GDM1 (cell line): Measurements from ENCODE around the gene SLC17A9.

Source experiments
- DNase-seq: peaks from one replicate; lab custom pipeline; 2025; lab: John Stamatoyannopoulos, UW

Gene SLC17A9, protein sequence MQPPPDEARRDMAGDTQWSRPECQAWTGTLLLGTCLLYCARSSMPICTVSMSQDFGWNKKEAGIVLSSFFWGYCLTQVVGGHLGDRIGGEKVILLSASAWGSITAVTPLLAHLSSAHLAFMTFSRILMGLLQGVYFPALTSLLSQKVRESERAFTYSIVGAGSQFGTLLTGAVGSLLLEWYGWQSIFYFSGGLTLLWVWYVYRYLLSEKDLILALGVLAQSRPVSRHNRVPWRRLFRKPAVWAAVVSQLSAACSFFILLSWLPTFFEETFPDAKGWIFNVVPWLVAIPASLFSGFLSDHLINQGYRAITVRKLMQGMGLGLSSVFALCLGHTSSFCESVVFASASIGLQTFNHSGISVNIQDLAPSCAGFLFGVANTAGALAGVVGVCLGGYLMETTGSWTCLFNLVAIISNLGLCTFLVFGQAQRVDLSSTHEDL

DNA sequence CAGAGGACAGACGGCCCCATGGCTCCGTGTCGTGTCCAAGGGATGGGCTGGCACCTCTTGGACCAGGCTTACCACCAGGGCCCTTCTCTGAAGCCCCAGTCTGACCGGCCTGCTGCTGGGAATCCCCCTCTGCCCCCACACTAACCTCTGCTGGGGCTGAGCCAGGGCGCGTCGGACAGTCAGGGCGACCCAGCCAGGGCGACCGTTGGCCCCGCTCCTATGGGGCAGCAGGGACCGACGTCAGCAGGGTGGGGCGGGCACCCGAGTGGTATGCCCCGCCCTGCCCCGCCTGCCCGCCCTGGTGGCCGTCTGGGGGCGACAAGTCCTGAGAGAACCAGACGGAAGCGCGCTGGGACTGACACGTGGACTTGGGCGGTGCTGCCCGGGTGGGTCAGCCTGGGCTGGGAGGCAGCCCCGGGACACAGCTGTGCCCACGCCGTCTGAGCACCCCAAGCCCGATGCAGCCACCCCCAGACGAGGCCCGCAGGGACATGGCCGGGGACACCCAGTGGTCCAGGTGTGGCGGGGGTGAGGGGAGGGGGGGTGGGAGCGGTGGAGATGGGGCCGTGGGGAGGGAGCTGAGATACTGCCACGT is at the start of gene SLC17A9:
TSS of gene SLC17A9 (plus strand) at position 337 of the 595 bp plus-strand sequence. CDS start at position 459, 122 bp downstream.
- peak; percentile 73 for DNase-seq

DNA sequence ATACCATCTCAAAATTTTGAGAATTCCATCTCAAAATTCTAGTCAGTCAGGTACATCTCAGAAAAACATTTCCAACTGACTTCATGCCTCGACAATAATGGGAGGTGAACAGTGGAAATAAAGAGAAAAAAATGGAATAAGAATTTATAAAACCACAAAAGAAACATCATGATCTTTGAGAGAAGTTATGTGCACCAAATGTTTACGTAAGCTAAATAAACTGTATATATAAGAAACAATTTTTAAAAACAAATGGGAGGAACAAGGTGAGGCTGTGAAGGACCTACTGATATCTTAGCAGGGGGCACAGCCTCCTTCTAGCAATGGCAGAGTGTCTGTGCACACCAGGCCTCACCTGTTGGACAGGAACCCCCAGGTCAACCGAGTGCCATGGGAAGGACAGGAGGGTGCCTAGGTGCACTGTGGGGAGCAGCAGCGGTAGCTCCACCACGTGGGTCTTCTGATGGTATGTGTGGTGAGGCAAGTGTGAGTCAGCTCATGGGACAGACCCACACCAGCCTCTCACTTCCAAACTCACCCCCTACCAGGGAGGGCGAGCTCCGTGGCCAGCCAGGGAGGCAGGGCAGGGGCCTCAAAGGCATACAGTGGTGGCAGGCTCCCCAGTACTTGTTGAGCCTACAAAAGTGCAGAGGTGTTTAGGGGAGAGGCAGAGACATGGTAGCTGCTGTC is 49.4 kb upstream of the SLC17A9 start:
- DNase-seq, result no peak

DNA sequence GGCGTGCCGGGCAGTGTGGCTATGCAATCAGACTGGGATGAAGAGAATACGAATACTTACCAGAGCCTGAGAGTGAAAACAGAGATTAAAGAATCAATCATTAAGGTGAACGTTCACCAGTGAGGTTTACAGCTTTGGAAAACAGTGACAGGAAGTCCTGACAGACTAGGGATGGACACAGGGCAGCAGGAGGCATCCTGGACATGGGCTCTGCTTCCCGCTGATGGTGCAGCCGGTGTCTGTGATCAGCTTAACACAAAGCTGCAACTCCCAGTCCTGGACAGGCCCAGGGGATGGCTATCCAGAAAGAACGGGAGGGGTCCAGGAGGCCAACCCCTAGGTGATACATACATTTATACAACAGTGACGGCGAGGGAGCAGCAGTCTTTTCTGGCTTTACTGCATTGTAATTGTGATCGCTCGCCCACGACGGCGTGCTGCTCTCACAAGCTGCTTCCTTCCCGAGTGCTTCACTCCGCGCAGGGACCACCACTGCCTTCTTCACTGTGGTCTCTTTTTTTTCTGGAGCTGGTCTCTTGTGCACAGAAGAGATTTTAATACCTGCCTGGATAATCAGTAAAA is 46.9 kb upstream of the SLC17A9 start:
- DNase-seq, result no peak

DNA sequence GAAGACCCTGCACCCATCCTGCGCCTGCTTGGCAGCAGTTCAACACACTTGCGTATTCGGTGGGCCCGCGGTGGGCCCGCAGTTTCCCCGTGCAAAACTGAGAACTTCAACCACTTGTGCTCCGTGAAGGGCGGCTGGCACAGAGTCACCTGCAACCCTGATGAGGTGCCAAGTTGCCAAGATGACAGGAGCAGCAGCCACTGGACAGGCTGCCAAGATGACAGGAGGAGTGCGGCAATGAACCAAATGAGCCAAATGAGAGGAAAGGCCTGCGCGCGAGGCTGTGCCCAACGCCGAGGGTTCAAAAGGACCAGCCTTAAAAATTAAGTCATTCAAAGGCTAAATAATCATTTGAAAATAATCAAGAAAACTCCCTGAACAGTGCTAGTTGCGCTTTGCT is 46.3 kb upstream of the SLC17A9 start:
- DNase-seq, result no peak

DNA sequence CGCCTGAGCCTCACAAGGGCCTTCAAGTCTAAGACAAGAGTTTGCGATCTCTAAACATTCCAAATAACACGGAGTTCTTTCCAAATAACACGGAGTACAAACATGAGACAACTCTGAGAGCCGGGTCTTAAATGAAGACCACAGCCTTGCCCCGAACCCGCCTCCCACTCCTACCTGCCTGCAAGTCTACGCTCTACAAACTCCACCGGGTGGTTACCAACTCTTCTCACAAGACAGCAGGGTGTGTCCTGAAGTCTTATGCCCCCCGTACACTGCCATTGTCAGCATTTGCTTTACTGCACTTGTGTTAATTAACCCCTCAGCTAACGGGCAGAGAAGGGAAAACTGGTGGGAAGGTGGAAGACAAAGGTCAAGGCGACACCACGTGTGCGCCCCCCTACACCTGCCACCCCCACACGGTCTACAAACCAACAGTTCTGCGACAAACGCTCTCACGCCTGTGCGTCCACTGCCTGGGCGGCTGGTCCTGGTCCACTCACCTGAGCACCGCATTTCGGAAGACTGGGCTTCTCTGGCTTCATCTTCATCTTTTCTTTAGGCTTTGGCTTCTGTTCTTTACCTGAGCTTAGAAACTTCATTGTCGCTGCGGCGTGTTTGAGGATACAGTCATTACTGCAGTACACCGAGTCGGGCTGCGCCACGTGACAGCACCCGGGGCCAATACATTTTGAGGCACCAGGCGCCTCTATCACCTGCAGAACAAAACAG is 45.7 kb upstream of the SLC17A9 start:
- no peak for DNase-seq

DNA sequence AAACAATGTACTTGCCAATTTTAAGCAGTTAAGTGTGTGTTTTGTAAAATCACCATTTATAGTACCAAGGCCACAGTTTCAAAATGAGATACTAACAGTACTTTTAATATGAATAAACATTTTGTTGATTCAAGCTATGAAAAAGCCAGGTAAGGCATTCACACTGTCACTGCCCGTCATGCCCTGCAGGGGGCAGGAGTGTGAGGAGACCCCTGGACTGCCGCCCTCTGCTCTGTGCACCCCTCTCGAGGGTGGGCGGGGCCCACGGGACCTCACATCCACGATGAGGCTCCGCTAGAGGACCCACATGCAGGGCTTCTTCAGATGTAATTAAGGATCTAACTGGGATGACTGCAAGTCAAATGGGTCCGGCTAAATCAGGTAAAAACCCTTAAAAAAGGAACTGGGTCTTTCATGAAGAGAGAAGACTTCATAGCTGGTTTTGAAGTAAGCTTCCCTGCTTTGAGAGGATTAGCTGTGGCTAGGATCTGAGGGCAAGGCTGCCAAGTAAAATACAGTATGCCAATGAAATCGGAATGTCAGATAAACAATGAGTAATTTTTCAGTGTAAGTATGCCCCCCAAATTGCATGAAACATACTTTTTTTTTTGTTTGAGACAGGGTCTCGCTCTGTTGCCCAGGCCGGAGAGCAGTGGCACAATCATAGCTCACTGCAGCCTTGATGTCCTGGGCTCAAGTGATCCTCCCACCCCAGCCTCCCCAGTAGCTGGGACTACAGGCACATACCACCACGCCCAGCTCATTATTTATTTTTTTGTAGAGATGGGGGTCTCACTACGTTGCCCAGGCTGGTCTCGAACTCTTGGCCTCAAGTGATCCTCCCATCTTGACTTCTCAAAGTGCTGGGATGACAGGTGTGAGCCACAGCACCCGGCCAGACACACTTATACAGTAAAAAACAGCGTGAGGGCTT is 44.9 kb upstream of the SLC17A9 start:
- DNase-seq, result no peak

DNA sequence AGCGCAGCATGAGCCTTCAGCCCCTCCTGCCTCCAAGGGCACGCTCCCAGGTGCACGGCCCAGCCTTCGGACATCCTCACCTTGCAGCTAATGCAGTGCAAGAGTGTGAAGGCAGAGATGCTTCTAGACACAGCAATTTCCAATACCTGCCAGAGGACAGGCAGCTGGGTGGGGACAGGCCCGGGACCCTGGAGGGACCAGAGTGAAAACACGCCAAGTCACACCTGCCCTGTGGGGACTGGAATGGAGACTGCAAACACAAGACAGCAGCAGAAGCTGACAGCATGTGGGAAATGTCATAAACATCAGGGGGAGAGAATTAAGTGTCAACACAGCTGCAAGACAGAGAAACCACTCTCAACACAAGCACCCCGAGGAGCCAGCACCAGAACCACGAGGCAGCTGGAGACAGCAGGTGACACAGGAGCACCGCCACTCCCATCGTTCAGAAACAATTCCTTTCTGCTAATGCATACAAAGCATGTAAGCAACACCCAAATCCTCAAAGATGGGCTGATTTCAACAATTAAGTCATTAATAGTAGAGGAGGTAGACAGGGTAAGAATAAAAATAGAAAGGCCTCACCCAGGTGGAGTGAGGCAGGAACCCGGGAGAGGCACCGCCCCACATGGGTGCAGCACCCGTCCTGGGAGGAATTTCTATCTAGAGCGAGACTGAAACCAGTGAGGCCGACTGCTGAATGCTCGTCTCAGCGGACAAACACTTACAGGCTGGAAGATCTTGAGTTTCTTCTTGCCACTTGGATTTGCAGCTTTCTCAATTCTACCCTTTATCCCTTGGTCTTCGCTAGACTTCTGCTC is 43.3 kb upstream of the SLC17A9 start:
- no peak for DNase-seq

DNA sequence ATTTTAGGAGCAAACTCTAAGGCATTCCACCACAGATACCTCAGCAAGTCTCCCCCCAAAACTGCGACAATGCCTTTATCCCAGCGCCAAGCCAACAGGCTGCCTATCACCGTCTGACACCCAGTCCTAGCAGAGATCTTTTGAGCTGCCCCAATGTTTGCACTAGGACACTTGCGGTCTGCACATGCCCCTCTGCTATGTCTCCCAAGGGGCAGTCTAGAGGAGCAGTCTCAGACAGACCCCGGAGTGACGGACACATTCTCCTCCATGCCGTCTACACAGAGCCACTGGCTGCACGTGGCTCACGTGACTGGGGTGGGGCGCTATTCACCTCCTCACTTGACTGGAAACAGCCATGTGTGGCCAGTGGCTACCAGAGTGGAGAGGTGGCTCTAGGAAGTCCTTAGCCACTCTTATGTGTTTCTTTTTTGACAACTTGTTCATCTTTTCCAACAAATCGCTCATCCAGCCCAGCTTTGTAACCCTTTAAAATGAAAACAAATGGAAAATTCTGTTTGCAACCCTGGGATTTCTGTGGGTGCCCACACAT is 42.2 kb upstream of the SLC17A9 start:
- DNase-seq, result no peak

DNA sequence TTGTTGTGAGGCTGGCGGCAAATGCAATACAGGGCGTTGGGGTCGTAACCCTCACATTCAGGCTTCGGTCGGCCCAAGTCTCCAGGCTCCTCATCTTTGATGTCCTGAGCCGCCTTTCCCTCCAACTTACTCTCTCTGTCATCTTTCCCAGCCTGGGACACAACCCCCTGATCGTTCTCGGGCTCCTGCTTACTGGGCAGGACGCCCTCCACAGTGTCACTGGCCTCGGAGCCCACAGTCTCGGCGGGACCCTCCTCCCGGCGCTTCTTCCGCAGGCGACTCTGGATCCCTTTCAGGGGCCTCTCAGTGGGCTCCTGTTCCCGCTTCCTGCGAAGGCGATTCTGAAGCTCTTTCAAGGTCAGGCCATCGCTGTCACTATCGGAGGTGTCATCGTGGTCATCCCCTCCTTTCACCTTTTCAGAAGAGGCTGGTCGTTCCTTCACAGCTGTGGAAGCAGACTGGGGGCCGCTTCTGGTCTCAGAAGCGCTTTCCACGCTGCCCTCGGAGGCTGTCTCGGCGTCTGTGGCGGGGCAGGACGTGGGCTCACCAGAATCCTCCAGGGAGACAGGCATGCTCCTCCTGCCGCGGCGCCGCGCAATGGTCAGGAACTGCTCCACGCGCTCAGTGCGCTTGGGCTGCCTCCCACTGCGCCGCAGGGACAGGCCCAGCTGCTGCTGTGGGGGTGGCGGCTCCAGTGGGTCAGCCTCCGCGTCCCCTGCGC is 41.6 kb upstream of the SLC17A9 start:
- DNase-seq, result no peak

DNA sequence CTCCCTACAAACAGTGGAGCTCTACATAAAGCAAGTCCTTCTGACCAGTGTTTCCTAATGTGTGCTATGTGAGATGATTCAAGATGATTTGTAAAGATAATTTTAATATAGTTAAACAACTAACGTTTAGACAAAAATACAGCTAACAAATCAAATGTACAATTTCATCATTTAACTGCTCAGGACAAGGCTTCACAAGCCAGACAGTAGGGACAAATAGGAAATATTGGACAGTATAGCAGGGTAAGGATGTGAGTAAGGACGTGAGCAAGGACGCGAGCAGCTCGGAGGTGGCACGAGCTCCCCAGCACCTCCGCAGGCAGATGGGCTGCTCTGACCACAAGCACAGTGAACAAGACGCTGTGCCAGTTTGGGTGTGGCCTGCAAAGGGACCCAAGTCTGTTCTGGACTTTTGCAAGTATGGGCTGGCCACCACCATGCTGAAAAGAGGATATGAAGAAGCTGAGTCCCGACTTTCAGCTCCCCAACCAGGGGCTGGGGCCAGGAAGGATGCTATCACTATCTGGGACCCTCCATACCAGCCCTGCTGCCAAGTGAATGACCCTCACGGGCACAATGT is 40.7 kb upstream of the SLC17A9 start:
- DNase-seq, result no peak

DNA sequence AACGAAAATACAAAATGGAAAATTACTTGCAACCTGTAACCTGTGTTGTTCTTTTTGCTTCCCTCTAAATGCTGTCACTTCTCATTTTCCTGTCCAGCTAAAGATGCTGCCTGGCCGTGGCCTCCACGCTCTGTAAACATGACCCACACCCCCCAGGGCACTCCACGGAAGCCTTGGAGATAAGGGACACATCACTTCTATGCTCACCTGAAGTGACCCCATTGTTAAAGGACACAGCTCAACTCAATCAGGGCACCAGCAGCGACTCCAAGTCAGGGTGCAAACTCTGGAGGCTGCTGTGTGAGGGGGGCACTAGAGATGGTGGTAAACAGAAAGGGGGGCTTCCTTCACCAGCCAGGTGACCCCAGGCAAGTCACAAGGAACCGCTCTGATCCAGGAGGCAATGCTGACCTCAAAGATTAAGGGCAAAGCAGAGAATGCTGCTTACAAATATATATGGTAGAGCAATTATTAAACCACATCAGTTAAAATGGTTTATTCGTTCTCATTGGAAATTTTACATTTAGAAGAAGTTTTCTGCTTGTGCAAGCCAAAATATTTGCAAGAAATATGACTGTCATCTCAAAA is 39.4 kb upstream of the SLC17A9 start:
- no peak for DNase-seq

DNA sequence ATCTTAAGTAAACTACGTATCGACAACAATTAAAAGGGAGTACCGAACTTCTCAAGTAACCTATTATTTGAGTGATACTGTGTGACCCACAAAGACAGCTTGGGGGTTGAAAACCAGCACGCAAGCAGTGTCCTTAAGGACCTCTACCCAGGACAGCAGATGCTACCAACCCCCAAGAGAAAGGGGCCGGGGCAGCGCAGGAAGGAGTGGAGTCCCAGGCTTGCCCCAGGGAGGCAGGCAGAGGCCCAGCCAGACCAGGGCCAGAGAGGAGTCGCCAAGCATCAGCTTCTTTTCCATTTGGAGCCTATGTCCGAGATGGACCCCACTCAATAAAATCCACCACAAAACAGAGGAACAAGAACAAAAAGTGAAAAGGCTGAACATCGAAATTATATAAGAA is 38.1 kb upstream of the SLC17A9 start:
- no peak for DNase-seq

DNA sequence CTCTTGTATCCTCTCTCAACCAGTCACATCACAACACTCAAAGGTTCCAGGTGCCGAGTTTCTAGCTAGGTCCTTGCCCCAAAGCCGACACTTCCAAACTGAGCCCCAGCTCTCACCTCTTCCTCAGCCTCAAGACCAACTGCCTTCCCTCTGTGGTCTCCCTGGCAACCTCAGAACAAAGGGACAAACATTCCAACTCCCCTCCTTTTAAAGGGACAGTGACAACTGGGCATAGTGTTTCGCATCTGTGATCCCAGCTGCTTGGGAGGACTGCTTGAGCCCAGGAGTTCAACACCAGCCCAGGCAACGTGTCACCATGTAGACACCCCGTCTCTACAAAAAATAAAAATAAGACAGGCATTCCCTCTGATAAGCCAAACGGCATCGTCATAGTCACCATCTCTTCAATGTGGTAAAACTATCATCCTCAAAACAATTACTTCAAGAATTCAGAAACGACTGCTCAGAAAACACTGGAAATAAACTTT is 37.5 kb upstream of the SLC17A9 start:
- no peak for DNase-seq

DNA sequence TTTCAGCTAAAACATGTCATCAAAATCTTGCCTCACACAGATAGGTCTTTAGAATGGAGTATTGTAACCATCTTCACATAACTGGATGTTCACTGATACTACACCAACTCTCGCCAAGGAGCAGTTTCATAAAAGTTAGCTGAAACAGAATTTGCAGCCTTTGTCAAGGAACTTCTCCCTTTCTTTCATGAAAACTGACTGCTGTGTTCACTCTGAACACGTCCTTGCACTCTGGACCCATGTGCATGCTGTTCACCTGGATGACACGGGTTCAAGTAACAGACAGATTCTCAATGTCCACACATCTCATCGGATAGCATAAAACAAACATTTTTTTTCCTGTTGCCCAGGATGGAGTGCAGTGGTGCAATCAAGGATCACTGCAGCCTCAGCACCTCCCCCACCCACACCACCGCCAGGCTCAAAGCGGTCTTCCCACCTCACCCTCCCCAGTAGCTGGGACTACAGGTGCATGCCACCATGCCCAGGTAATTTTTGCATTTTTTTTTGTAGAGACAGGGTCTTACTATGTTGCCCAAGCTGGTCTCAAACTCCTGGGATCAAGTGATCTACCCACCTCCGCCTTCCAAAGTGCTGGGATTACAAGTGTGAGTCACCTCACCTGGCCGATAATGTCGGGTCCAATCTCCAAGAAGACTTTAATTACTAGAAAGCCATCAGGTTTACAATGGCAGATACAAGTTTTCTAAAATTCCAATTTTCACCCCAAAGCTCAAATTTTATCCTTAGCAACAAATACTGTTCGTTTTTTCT is 35.6 kb upstream of the SLC17A9 start:
- no peak for DNase-seq

DNA sequence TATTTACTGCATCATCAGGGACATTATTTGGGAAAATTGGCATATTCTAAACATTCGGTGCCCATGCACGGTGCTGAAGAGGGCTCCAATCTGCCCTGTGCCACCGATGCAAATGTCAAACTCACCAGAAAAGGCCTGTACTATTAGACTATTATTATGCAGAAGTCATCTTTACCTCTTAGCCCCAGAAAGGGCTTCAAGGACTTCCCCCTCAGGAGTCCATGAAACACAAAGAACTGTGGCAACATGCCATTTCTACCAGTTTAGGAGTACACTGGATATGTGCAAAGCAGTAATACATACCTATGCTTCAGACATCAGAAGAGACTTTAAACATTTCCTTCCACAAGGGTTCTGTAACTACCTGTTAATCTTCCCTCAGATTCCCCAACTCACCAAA is 34.8 kb upstream of the SLC17A9 start:
- DNase-seq, result no peak

DNA sequence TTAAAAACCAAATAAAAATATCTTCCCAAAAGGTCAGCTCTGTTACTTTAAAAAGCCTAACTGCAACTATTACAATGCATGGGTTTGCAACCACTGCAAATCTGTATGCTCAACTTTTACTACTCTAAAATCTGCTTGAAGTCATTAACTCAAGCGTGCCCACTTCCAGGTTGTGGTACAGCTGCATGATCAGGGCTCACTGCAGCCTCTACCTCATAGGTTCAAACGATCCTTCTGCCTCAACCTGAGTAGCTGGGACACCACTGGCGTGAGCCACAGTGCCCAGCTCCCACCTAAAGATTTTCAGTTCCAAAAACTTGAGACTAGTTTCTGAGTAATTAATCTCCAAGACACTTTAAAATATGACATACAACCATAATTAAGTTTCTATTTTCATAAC is 34.4 kb upstream of the SLC17A9 start:
- DNase-seq, result no peak

DNA sequence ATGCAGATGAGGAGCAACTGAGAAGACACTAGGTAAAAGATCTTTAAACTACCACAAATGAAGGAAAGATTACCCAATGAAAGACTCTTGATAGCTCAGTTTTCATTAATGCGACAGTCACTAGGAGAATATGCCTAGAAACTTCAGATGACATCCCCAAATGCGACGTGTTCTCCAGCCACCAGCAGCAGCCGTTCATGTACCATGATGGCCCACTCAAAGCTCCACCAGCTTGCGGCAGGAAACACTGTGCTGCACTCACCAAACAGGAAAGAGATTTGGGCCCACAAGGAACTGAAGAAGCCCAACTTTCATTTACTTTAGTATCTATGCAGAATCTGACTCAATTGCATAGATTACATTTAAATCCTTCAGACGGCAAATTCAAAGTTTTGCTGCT is 33.7 kb upstream of the SLC17A9 start:
- no peak for DNase-seq
